ENCODE data around the gene XDH.

- TF ChIP-seq CTCF (IDR thresholded peaks at IDR 0.05) = no peak
- TF ChIP-seq POLR2A (IDR thresholded peaks at IDR 0.05) = no peak
Observed at GRCh38 chr2:31404302-31404701, 10.2 kb downstream of the XDH start.

All from Peyer's patch (tissue), 4 donors.